NCI-H510A treated with DMSO at 0.1 percent for 48 hours (cell line): Measurements from ENCODE around the gene SCNN1B.
"Not testable (repeated sequence)": the region's sequence is repeated elsewhere in the genome, so short reads cannot be mapped to it uniquely, and the experiment has no call there.

ENCODE experiments used
- DNase-seq: peaks from one replicate; lab custom pipeline; 2025; lab: John Stamatoyannopoulos, UW

SCNN1B gene

GRCh38 chr16:23355106-23355670, 53.1 kb downstream of the SCNN1B start:
- DNase-seq: no peak

GRCh38 chr16:23356941-23357340, 54.8 kb downstream of the SCNN1B start:
- DNase-seq: no peak

GRCh38 chr16:23357761-23358290, 55.7 kb downstream of the SCNN1B start:
- DNase-seq: peak; percentile 73

DNA sequence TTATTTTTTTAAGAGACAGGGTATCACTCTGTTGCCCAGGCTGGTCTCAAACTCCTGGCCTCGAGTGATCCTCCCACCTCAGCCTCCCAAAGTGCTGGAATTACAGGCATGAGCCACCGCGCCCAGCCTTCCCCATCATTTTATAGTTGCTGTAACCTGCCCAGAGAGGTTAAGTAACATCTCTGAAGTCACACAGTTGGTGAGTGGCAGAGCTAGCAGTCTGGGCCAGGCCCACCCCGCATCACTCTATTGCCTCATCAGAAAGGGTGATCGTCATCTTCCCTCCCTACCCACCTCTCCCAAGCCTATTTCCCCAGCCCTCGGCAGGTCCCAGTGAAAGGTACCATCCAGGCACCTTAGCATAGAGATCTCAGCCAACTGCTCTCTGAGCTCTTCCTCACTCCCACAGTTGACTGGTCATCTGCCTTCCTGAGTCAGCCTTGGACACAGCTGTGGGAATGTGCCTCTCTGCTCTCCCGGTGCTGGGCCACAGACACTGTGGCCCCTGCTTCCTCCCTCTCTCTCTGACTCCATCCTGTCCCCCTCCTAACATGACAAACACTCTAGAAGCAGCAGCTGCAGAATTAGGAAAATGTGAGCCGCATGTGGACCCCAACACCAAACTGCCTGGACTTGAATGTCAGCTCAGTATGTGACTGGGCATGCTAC, 57.1 kb downstream of the SCNN1B start:
- no peak for DNase-seq

GRCh38 chr16:23362460-23363317, 60.6 kb downstream of the SCNN1B start:
- DNase-seq: peak; percentile 87

- DNase-seq: no peak
These were observed 63.6 kb downstream of the SCNN1B start for GRCh38 chr16:23365602-23366240.

GRCh38 chr16:23366341-23366740, 64.2 kb downstream of the SCNN1B start:
- not testable (repeated sequence) for DNase-seq

DNA sequence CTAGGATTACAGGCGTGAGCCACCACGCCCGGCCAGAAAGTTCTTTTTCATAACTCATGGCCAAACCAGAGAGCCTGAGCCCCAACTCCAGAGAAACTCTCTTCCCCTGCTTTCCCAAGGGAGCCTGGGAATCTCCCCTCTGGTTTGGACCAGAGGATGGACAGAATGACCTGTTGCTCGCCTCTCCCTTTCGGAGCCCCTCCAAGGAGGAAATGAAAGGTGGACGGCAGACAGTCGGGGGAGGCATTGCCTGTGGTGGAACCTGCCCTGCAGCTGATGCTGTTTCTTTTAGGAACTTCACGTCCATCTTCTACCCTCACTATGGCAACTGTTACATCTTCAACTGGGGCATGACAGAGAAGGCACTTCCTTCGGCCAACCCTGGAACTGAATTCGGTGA, 65.5 kb downstream of the SCNN1B start:
- DNase-seq: no peak

DNA sequence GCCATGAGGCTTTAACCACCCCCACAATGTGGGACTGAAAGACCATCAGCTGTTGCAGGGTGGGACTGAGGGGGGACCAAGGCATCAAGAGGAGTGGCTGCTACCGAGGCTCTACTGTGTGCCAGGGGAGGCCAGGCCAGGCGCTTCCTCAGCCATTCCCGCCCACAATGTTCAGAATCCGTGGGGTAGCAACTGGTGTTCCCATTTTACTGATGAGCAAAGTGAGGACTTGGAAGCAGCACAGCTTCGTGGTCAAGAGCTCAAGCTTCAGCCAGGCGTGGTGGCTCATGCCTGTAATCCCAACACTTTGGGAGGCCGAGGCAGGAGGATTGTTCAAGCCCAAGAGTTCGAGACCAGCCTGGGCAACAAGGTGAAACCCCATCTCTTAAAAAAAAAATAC, 65.9 kb downstream of the SCNN1B start:
- no peak for DNase-seq

DNA sequence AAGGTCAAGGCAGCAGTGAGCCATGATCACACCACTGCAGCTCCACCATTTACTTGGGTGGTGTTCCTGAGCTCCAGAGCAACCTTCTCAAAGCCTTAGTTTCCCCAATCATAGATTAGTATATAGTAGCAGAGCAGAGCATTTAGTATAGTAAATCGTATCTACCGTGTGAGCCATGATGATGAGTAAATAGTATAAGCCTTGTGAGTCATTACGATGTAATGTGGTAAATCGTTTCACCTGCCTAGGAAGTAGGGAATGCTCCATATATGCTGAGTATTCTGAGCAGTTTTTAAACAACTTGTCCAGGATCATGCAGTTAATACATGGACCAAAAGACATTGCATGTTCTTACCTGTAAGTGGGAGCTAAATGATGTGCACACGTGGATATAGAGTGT, 66.4 kb downstream of the SCNN1B start:
- DNase-seq: peak; percentile 10

- no peak for DNase-seq
These were observed 67.3 kb downstream of the SCNN1B start for GRCh38 chr16:23369416-23369815.

DNA sequence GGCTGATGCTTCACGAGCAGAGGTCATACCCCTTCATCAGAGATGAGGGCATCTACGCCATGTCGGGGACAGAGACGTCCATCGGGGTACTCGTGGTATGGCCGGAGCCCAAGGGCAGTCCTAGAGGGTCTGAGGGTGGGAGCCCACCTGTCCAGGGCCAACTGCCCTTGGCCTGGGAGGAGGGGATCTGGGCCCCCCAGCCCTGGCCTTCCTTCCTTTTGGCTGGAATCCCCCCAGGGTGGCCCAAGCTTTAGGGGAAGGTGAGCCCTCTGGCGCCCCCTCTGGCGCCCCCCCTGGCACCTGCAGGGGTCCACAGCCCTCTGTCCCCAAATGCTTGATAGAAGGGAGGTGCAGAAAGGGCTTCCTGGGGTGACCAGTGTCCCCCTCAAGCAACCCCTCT, 69.3 kb downstream of the SCNN1B start:
- no peak for DNase-seq

- no peak for DNase-seq
These were observed 71.5 kb downstream of the SCNN1B start for GRCh38 chr16:23373436-23374219.

- peak; percentile 72 for DNase-seq
These were observed 72.8 kb downstream of the SCNN1B start for GRCh38 chr16:23374721-23375510.

DNA sequence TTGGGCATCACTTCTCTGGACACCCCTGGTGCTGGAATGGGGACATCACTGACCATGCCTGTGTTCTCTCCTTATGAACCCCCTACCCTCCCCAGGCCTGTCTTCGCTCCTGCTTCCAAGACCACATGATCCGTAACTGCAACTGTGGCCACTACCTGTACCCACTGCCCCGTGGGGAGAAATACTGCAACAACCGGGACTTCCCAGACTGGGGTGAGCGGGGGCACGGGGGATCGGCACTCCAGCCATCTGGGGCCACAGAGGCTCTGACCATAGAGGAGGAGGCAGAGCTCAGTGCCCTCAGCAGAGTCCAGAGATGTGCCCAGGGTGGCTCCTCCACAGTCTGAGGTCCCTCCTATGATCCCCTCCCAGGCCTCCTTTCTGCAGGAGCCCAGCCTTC, 73.5 kb downstream of the SCNN1B start:
- no peak for DNase-seq

DNA sequence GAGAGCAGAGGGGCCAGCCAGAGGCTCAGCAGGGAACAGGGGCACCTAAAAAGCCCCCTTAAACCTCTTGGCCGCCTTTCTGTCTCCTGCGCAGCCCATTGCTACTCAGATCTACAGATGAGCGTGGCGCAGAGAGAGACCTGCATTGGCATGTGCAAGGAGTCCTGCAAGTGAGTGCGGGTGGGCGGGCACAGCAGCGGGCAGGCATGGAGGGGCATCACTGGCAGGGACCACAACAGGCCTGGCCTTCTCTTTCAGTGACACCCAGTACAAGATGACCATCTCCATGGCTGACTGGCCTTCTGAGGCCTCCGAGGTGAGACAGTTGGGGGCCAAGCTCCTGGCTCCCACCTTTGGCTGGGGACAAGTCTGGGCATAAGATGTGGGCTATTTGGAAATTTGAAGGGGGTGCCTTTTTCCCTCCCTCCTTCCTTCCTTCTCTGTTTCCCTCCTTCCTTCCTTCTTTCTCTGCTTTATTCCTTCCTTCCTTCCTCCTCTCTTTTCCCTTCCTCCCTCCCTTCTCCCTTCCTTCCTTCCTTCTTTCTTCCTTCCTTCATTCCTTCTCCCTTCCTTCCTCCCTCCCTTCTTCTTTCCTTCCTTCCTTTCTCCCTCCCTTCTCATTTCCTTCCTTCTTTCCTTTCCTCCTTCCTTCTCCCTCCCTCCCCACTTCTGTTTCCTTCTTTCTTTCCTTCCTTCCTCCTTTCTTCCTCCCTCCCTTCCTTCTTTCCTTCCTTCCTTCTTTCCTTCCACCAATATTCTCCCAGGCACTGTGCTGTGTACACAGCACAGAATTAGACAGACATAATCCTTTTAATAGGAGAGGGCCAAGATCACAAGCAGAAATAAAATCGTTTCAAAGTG, 75.2 kb downstream of the SCNN1B start:
- no peak for DNase-seq

GRCh38 chr16:23378256-23378655, 76.2 kb downstream of the SCNN1B start:
- no peak for DNase-seq

DNA sequence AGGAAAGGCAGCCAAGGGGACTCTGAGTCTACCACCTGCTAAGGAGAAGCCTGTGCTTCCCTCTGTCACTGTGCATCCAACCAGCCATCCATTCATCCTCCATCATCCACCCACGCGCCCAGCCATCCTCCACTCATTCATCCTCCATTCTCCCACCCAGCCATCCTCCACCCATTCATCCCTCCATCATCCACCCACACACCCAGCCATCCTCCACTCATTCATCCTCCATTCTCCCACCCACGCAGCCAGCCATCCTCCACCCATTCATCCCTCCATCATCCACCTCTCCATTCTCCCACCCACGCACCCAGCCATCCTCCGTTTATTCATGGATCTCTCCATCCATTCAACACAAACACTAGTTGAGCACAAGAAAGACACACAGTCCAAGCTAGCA, 76.8 kb downstream of the SCNN1B start:
- DNase-seq: no peak

DNA sequence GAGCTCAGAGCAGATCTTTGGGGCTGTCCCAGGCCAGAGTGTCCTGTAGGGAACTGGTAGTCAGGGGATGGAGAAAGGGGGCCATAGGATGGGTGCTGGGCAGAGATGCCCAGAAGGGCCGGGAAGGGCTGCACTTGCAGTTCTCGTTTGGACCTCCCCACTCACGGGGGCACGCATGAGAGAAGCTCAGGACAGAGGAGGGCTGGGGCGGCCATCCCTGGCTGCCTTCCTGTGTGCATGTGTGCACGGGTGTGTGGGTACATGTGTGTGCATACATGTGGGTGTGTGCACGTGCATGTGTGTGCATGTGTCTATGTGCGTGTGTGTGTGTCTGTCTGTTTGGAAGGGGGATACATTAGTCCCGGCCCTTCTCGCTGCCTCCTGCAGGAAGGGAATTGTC, 77.6 kb downstream of the SCNN1B start:
- no peak for DNase-seq

GRCh38 chr16:23380501-23380951, 78.4 kb downstream of the SCNN1B start:
- no peak for DNase-seq
